HCEC 1CT (cell line): ENCODE measurements around the gene URI1.
"Not testable (repeated sequence)": the region's sequence is repeated elsewhere in the genome, so short reads cannot be mapped to it uniquely, and the experiment has no call there.

ENCODE experiments used
- DNase-seq: peaks from one replicate; pipeline ENCODE4 v3.0.0-alpha.2; 2017

The URI1 gene

DNA sequence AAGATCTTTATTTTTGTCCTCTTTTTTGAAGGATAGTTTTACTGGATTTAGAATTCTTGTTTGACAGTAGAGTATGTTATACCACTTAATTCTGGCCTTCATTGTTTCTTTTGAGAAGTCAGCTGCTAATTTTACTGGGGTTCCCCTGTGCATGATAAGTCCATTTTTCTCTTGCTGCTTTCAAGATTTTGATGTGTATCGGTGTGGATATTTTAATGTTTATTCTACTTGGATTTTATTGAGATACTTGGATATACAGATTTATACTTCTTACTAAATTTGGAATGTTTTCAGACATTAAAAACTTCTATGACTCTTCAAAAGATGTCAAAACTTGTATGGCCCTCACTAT lies 86.9 kb downstream of the URI1 start:
- DNase-seq = no peak

DNA sequence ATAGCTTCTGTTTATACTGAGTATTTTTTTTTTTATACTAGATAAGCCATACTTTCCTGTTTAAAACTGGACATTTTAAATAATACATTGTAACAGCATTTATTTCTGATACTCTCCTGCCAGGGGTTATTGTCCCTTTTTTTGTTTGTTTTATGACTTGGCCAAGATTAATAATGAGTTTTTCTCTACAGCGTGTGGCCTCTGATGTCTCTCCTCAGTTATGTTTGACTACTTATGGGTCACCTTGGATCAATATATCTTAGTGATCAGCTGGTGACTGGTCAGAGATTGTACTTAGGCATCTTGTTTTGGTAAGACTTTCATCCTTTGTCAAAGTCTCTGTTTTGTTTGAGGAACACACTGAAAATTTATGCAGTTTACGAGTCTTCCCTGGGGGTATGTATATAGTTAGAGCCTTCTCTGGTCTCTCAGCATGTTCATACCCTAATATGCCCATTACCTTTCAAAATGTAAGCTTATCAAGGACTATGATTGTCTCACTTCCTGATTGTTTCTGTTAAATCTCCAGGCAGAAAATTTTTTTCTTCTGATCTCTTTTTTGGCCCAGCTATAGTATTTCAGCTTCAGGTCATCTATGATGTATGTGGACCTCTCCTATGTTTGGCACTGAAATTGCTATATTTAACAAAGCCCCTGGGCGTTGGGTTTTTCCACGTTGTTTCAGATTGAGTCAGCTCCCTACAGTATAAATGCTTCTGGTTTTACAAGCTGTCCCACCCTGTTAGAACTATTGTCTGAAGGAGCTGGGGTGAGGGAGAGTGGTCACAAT lies 87.9 kb downstream of the URI1 start:
- DNase-seq = no peak

DNA sequence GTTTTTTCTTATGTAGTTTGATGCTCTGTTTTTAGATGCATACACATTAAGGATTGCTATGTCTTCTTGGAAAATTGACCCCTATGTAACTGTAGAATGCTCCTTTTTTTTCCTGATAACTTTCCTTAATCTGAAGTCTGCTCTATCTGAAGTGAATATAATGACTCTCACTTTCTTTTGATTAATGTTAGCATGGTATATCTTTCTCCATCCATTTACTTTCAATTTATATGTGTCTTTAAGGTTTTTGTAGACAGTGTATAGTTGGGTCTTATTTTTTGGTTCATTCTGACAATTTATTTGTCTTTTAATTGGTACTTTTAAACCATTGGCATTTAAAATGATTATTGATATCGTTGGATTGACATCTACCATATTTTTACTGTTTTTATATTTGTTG lies 92.3 kb downstream of the URI1 start:
- no peak for DNase-seq

DNA sequence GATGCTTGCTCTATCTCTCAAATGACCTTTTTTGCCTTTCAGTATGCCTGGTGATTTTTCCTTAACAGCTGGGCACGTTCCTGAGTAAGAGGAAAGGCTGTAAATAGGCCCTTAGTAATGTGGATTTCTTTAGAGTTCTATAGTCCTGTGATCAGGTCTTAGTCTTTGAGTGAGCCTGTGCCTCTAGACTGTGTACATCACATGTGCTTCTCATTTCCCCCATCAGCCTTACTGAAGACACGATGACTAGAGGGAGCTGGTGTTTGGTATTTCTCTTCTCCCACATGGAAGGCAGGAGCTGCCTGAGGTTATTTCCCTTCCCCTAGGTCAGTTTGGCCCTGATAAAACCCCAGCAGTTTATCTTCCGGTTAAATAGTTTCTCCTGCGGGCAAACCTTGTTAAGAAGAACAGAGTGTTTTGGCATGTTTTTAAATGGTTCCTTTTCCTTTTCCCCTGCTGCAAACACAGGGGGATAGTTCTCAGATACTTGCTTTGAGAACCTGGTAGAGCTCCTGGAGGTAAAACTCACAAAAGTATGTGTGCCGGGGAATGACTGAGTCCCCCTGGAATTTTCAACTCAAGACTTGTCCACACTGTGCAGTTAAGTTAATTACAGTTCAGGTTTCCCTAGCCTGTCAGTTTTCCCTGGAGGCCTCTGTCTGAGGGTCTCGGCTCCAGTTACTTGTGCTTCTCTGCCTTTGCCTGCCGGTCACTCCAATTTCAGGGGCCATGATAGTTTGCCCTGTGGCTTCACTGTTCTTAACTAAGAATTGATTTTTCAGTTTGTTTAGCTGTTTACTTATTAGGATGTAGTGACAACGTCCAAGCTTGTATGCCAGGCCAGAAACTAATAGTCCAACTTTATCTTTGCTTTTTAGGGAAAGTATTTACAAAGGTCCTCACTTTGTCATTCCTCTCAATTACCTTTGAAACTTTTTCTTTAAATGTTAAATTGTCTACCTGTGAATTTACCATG lies 94.4 kb downstream of the URI1 start:
- DNase-seq = no peak

DNA sequence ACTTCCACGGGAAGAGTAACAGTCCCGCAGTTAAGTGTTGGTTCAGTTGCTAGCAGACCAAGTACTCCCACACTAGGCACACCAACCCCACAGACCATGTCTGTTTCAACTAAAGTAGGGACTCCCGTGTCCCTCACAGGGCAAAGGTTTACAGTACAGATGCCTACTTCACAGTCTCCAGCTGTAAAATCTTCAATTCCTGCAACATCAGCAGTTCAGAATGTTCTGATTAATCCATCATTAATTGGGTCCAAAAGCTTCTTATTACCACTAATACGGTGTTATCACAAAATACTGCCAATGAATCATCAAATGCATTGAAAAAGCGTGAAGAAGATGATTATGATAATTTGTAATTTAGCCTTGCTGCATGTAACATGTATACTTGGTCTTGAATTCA lies 95.8 kb downstream of the URI1 start:
- DNase-seq = no peak

DNA sequence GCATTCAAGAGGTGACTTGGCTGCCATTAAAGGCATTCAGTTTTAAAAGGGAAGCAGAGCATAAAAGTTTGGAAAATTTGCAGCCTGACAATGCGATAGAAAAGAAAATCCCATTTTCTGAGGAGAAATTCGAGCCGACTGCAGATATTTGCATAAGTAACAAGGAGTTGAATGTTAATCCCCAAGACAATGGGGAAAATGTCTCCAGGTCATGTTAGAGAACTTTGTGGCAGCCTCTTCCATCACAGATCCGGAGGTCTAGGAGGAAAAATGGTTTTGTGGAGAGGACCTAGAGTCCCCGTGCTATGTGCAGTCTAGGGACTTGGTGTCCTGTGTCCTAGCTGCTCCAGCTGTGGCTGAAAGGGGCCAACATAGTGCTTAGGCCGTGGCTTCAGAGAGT lies 99.9 kb downstream of the URI1 start:
- not testable (repeated sequence) for DNase-seq

DNA sequence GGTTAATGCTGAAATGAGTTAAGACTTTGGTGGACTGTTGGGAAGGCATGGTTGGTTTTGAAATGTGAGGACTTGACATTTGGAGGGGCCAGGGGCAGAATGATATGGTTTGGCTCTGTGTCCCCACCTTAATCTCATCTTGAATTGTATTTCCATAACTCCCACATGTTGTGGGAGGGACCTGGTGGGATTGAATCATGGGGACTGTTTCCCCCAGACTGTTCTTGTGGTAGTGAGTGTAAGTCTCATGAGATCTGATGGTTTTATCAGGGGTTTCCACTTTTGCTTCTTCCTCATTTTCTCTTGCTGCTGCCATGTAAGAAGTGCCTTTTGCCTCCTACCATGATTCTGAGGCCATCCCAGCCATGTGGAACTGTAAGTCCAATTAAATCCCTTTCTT lies 101.0 kb downstream of the URI1 start:
- not testable (repeated sequence) for DNase-seq

DNA sequence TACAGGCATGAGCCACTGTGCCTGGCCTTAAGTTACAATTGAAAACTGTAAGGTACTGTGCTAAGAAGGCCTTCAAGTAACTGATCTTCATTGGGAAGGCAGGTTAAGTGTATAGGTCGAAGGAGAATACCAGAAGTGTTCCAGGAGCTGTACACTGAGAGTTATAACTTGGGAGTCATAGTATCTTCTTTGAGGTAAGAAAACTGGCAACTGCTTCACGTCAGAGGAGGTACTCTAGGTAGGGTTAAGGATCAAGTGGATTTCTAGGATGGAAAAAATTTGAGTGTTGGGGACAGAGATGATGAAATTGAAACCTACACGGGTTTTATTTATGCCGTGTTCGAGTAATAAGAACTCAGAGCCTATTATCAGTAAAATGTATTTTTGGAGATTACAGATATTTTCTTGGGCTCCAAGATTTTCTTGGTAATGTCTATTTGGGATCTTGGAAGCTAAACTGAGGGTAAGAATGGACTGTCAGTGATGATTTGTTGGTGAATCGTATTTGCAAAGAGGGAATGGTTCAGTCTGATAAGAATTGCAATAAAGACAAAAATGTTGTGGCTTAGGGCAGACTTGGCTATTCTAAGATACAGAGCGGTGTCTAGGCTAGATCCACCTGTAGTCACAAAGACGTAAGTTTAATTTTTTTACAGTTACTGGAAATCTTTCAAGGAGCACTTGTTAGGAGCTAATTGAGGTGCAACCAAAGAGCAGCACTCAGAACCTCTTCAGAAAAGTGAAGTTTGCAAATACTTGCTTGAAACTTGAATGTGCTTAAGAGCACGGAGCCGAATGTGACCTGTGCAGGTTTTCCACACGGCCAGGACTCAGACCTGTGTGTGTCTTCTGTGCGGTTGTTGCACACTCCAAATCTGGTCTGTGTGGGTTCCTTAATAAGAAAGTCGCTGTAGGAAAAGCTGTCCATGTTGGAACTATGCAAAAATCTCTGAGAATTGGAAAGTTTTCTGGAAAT lies 102.5 kb downstream of the URI1 start:
- no peak for DNase-seq

DNA sequence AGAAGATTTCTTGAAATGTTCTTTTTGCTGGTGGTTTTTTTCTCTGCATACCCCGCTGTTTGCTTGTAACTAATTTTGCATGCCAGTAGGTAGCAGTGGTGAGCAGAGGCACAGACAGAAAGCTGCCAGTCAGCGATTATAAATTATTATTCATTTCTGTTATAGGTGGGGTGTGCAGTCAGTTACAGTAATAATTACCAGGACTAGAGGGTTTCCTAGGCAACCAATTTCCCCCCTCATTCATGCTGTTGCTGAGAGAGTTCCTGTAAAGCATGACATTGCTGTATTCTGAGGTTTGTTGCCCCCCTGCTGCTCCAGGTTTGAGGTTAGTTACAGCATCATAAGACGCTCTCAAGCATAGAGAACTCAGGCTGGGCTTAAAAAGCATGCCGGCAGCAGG lies 104.5 kb downstream of the URI1 start:
- DNase-seq = no peak

DNA sequence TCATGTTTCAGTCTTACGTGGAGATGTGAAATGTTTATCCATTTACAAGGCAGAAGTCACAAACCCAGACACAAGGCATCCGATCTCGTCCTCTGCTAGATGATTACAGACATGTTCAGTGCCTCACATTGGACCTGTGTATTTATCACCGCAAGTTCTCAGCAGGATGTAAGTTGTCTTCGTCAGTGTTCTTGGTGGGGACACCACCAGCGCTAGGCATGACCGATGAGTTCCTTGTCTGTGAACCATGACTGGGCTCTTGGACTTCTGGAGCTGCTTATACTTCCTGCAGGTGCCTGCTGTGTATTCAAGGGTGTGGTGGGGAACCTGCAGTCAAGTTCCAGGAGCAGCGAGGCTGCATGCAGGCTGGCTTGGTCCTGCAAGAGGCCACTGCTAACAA lies 105.4 kb downstream of the URI1 start:
- no peak for DNase-seq

DNA sequence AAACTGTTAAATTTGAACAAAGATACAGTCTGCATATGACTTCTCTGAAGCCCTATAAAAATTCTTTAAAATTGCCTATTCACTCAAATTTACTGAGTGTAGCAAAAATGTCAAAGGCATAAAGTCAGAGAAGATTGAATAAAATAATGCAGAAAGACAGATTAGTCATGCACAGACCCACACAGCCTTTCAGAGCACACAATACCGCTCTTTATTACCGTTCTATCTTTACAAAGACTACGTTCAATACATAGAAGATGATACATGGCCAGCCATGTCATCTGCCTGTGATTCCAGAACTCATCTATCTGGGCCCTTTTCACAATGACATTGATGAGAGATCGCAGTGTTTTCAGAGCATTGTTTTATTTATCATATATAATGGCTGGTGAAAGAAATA lies 107.2 kb downstream of the URI1 start:
- no peak for DNase-seq

DNA sequence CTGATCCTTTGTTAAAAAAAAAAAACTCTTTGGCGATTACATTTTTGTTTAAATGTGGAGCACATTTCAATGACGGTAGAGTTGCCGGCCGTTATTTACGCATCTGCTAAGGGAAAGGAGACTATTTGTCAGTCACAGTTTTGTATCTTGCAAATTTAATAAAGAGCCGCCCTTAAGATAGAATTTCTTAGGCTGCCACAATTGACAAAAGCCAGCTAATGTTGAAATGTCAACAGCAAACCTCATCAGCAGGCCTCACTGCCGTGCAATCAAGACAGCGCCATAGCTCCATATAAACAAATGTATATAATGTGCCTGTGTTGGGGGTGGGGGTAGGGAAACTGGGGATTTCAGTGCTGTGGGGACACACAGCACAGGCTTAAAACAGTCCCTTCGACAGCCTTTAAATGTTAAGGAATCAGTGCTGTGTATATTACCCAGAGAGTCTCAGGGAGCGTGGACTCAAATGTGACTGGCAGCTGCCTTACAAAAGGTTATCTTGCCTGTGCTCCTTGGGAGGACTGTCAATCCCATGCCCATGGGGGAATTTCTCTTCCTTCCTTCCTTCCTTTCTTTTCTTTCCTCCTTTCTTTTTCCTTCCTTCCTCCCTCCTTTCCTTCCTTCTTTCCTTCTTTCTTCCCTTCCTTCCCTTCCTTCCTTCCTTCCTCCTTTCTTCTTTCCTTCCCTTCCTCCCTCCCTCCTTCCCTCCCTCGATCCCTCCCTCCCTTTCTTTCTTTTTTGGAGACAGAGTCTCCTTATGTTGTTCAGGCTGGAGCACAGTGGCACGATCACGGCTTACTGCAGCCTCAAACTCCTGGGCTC lies 108.0 kb downstream of the URI1 start:
- no peak for DNase-seq

DNA sequence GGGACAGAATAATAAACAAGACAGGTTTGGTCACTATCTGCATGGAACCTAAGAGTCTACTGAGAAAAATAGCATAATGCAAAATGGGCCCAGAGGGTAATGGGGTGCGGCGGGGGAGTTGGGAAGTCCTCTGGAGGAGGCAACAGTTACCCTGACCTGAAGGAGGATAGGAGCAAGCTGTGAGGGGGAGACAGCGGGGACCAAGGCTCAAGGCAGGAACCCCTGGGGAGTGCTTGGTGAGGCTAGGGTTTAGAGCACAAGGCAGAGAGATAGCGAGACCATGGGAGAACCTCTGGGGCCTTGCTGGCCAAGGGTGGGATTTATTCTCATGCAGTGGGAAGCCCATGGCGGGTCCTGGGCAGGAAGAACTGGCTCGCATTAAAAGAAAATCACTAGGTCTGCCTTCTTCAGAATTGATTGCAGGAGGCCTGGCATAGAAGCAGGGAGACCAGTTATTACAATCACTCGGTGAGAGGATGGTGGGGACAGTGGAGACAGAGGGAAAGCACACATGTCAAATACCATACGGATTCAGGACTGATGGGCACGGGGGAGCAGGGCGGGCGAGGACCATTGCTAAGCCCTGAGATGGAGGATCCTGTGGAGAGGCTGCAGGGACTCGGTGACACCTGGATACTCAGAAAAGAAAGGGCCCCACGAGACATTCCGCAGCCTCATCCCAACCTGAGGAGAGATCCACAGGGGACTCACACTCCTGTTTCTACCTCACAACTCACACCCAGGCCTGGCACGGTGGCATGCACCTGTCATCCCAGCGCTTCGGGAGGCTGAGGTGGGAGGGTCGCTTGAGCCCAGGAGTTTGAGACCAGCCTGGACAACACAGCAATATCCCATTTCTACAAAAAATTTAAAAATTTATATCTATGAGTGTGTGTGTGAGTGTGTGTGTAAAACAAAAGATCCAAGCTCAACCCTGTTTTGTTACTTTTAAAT lies 110.4 kb downstream of the URI1 start:
- DNase-seq = no peak

DNA sequence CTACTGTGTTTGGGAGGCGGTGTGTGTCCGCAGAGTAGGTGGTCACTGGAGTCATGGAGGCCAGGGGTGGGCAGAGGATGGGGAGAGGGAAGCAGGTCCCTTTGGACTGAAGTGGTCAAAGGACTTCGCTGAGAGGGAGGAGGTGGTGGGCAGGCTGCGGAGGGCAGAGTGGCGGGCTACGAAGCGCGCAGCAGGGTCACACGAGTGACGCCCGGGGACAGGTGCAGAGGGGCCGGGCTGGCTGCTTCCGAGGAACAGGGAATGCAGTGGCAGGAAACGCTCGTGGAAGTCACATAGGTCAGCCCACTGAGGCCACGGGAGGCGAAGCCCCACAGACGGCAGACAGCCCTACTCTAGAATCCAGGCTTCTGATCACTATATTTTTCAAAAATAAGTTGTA lies 111.5 kb downstream of the URI1 start:
- no peak for DNase-seq

DNA sequence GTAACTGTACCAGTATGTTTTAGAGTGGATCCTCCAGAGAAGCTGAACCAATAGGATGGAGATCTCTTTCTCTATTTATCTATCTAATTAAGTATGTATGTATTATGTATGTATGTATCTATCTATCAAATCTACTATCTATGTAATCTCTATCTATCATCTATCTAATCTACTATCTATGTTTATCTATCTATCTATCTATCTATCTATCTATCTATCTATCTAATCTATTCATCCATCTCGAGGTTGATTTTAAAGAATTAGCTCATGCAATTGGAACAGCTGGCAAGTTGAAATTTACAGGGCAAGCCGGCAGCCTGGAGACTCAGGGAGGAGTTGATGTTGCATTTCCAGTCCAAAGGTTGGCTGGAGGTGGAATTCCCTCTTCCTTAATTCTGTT lies 112.2 kb downstream of the URI1 start:
- DNase-seq = no peak

DNA sequence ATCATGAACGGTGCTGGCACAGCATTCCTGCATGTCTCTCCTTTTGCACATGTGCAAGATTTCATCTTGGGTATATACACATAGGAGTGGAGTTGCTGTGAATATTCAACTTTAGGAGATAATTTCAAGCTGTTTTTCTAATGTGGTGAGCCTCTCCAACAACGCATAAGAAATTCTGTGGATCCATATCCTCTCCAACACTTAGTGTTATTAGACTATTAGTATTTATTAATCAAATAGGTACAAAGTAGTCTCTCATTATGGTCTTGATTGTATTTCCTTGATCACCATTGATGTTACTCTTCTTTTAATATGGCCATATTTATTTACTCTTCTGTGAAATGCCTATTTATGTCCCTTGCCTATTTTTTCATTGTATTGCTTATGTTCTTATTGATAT lies 114.5 kb downstream of the URI1 start:
- DNase-seq = no peak

DNA sequence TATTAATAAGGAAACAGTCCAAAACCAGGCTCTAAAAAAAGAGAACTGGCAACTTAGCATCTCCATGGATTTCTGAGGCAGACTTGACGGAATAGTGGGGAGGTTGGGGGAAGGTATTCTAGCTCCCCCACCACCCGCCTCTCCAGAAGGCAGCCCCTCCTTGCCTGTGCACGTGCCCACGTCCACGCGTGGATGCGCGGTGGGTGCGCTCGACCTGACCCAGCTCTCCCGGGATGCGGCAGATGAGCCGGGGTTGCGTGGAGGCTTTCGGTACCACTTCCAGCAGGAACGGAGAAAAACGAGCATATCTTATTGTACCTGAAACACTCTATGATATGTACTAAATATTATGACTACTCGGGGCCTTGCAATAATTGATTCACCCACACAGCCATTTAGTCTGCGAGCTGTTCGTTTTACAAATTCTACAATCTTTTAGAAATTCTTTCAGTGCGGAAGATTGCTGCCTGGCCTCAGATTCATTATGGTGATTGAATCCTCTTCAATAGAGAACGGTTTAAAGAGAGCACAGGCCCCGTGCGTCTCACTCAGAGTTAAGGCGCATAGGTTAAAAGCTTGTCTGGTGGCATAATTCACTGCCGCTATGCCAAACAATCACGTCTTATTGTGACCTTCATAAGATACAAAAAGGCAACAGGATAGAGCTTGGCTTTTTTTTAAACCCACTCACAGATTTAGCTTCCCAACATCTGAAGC lies 117.9 kb downstream of the URI1 start:
- no peak for DNase-seq

DNA sequence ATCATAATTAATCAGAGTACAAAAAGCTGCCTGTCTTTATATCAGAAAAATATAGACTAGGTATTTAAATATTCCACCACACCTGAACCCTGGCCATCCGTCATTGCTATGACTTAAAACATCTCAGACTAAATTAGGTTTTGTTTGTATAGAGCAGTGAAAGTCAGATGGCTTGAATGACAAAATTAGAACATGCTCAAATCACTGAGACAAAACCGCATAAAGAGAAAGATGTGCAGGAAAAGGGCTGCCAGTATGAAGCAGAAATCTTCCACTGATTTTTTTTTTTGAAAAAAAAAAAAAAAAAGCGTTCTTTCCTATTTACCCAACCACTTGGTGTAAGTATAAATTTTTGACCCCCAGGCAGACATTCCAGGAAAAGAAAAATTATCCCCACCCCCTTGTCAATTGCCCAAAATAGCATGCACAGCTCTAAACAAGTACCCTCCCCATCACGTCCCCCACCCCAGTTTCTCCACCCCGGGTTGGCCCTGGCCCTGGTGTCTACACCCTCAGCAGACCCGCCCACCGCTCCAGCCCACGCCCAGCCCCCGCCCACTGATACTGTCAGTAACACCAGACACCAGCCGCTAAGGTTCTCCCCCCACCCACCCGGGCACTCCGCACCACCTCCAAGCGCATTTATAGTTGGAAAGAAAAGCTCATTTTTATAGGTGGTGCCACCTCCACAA lies 118.6 kb downstream of the URI1 start:
- no peak for DNase-seq

DNA sequence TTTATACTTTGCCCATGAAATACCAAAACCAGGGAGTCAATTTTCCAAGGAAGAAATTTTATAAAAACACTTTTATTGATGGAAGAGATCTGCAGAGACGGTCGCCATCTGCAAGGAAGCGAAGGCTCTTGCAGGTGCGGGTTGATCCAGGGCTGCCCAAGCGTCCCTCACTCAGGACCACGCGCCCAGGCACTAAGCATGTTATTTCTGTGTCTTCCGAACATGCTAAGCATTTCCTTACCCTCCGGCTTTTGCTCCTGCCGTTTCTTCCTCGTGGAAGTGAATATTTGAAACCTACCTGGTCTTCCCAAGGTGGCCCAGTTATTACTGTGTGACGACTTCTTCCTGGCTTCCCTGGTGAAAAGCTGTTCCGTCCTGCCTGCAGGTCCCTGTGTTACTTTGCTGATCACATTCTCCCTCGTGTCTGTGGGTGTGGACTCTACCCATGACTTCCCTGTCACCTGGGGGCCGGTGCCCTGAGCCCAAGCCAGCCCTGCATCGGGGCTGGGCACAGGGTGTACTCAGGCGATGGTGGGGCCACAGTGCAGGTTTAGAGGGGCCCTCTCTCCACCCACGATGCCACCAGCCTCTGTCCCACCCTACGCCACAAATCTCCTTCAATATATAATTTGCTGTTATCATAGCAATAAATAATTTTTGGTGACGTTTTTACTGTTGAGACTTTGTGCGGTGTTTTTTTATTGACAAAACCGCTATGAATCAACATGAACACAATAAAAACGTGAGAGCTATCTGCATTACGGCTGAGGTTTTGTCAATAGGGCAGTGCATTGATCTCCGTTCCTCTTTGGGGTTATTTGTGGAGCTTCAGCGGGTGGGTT lies 119.4 kb downstream of the URI1 start:
- no peak for DNase-seq
